ENCODE measurements around the gene EVX2.

Gene EVX2

GRCh38 chr2:176066645-176067588, 16.8 kb downstream of the EVX2 start:
- no peak for DNase-seq (ENCODE audit: low read depth)

GRCh38 chr2:176063958-176064357, 19.8 kb downstream of the EVX2 start:
- no peak for DNase-seq (ENCODE audit: low read depth)

GRCh38 chr2:176056406-176056805, 27.4 kb downstream of the EVX2 start:
- no peak for DNase-seq (ENCODE audit: low read depth)

- DNase-seq (ENCODE audit: low read depth): no peak
These were observed 44.4 kb downstream of the EVX2 start for GRCh38 chr2:176039375-176039774.

DNA sequence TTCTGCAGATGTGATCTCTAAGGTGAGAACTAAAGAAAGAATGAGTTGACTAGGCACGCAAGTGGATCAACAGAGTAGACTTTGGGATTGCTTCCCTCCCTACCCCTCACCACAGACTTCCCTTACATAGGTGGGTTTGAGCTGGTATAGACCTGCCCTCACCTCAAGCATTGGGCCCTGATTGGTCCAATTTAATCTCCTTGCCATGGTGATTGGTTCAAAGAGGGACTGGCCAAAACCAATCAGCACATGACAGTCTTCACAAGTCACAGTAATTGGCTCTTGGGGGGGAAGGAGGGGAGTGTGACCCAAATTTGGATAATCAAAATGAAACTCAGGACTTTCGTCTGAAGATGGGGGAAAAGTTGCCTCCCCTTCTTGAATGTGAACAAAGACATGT, 45.1 kb downstream of the EVX2 start:
- no peak for DNase-seq (ENCODE audit: low read depth)

- DNase-seq (ENCODE audit: low read depth): no peak
These were observed 48.6 kb downstream of the EVX2 start for GRCh38 chr2:176035013-176035691.

DNA sequence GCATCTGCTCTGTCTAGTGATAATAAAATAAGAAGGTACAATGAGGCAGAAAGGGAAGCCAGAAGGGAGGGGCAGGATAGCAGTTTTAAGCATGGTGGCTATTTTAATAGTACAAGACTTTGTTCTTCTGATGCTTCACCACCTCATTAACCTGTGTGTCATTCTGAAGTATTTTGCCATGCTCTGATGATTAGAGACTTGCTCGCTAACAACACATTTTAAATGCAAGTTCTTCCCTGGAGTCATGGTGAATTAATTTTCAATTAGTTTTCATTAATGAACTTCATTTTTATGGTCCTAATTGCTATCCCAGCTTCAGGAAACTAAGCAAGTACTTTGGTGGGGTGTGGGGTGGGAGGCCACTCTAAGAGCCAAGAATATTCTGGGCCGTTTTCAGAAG, 56.0 kb downstream of the EVX2 start:
- no peak for DNase-seq (ENCODE audit: low read depth)
